Kidney (tissue), 14 donors: ENCODE data around the gene YIPF7. TPM values are rescaled to one million over a fixed set of nuclear protein-coding genes. Genes with fewer than 3 reads are reported as not detected.

Experiments used
- DNase-seq, 5 donors: peaks; one replicate each; pipeline ENCODE4 v3.0.0-alpha.2; 2013 to 2020
- FAIRE-seq: peaks from 2 replicates; lab custom pipeline; 2012; peaks lifted over from hg19 to GRCh38; lab: Jason Lieb, UNC
- H3K27ac ChIP-seq, 2 donors: one replicate each; pipeline ENCODE4 v1.7.0; 2013; ENCODE audit warnings: low read depth in 2 of 2, low read length in 2 of 2, inconsistent platforms in 1 of 2
- H3K27me3 ChIP-seq: one replicate; pipeline ENCODE4 v1.7.1; 2013; ENCODE audit warnings: low read length, inconsistent platforms; ENCODE audit not compliant: control insufficient read depth, insufficient read depth
- H3K36me3 ChIP-seq, 3 donors: one replicate each; pipeline versions ENCODE4 v1.7.0 to v1.7.1; 2013; ENCODE audit warnings: low read length in 3 of 3, control low read depth in 1 of 3, inconsistent platforms in 1 of 3; ENCODE audit not compliant: insufficient read depth in 3 of 3, control insufficient read depth in 2 of 3
- H3K4me1 ChIP-seq, 3 donors: one replicate each; pipeline versions ENCODE4 v1.7.0 to v1.7.1; 2013; ENCODE audit warnings: low read length in 3 of 3, inconsistent platforms in 1 of 3, low read depth in 1 of 3; ENCODE audit not compliant: control insufficient read depth in 2 of 3, insufficient read depth in 2 of 3
- H3K4me3 ChIP-seq, 3 donors: one replicate each; pipeline versions ENCODE4 v1.7.0 to v1.8.1; 2013; ENCODE audit warnings: low read length in 3 of 3, control low read depth in 1 of 3, inconsistent platforms in 1 of 3
- H3K9ac ChIP-seq, 3 donors: one replicate each; pipeline versions ENCODE4 v1.7.0 to v1.7.1; 2013; ENCODE audit warnings: low read length in 3 of 3, control low read depth in 1 of 3, inconsistent platforms in 1 of 3
- H3K9me3 ChIP-seq, 3 donors: one replicate each; pipeline versions ENCODE4 v1.7.0 to v1.7.1; 2013; ENCODE audit warnings: low read length in 3 of 3, control low read depth in 1 of 3, inconsistent platforms in 1 of 3; ENCODE audit not compliant: control insufficient read depth in 2 of 3, insufficient read depth in 1 of 3
- CTCF ChIP-seq: IDR thresholded peaks from 3 replicates; pipeline ENCODE4 v1.5.1; 2012; ENCODE audit warnings: mild to moderate bottlenecking, moderate library complexity, borderline replicate concordance; ENCODE audit not compliant: insufficient read depth; ENCODE audit errors: extremely low read depth
- intact Hi-C: fragments of 100-400 bp; cut with DNase I; formaldehyde crosslinking; loops from one replicate; pipeline ENCODE4 v1.11.1; 2022
- polyA plus RNA-seq: library from polyadenylated mRNA; stranded (reverse); fragments of 350-450 nt; fragmentation: Illumina TruSeq; extraction: RNeasy Lipid Tissue Mini Kit (QIAGEN cat#74804); gene quantifications from one replicate; pipeline ENCODE4 v1.2.3, GENCODE V29; 2014; ENCODE audit warnings: low read depth, low replicate concordance; ENCODE audit not compliant: insufficient read depth
- total RNA-seq: library from RNA; stranded (reverse); fragmentation: NEBNext Ultra II Directional; extraction: Animal tissue kit (Norgen Biotek cat#: 25700); gene quantifications from one replicate; pipeline ENCODE4 v1.2.1, GENCODE V29; 2021
- donor health status: control.
- donor health status: control.
- donor health status: control.
- donor health status: control.
- donor health status: control.
- donor health status: DM: yes; HTN: yes; CAD: no.
- donor health status: Normal renal cell carcinoma (clear cell type).

YIPF7 gene
- total and polyA plus RNA-seq, 2 donors from 2014 or later: not detected

DNA sequence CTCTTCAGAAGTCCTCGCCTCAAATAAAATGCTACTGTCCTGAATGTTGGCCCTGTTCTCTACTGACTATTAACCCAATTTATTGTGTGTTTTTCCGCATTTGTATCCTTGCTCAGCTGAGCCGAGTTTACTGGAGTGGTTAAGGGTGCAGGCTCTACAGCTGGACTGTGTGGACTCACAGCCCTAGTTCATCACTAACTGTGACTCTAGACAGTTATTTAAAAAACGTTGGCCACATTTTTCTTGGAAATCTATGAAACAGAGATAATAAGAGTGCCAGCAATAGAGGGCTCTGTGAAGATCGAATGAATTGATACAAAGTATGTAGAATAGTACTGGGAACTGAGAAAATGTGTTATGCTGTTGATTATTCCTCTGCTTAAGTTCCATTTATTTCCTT is 23.9 kb upstream of the YIPF7 start:
- no peak for FAIRE-seq
- H3K27ac ChIP-seq: no peak overlapping the region

GRCh38 chr4:44674471-44674870 is 23.0 kb upstream of the YIPF7 start:
- no peak overlapping the region for H3K4me3 ChIP-seq
- H3K27me3 ChIP-seq: no peaks in the 10 kb centered on the region
- no peak overlapping the region for H3K27ac ChIP-seq
- H3K4me1 ChIP-seq: peaks cover 0 to 4% (median 2%) of the 10 kb centered on the region in 3 donors
- intact Hi-C loops: no loop called here
- H3K9me3 ChIP-seq: no peaks in the 10 kb centered on the region
- FAIRE-seq (no peak), DNase-seq (no peak)
- H3K9ac ChIP-seq: no peak overlapping the region
- no peaks in the 10 kb centered on the region for H3K36me3 ChIP-seq
- no peak for TF ChIP-seq CTCF

More for the DNA sequence above, 23.9 kb upstream of the YIPF7 start:
- Histone ChIP-seq H3K27me3 (no peaks in the 10 kb centered on the region), H3K4me1 (peaks cover 0 to 4% (median 4%) of the 10 kb centered on the region in 3 donors), H3K9me3 (no peaks in the 10 kb centered on the region), H3K36me3 (no peaks in the 10 kb centered on the region), H3K9ac (no peak overlapping the region), H3K4me3 (no peak overlapping the region)
- intact Hi-C loops: no loop called here
- no peak for TF ChIP-seq CTCF
- DNase-seq: no peak

DNA sequence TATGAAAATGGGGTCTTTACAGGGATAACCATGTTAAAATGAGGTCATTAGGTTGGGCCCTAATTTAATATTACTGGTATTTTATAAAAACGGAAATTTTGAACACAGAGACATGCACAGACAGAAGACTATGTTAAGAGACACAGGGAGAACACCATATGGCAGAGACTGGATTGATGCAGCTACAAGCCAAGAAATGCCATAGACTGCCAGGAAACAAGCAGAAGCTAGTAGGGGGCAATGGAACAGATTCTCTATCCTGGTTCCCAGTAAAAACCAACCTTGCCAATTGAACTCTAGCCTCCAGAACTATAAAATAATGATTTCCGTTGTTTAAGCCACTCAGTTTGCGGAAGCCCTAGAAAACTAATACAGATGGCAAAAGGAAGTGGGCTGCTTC is 20.2 kb upstream of the YIPF7 start:
- no peak for FAIRE-seq
- DNase-seq: no peak
- H3K36me3 ChIP-seq: no peaks in the 10 kb centered on the region
- TF ChIP-seq CTCF: no peak
- no peaks in the 10 kb centered on the region for H3K9me3 ChIP-seq
- intact Hi-C loops: no loop called here
- no peak overlapping the region for H3K27ac ChIP-seq
- H3K4me3 ChIP-seq: no peak overlapping the region
- no peaks in the 10 kb centered on the region for H3K27me3 ChIP-seq
- no peaks in the 10 kb centered on the region for H3K4me1 ChIP-seq
- H3K9ac ChIP-seq: no peak overlapping the region
